GM13977 (cell line): ENCODE results near the gene GLIS2.

Experiments
- DNase-seq: peaks from one replicate; pipeline ENCODE4 v3.0.0; 2012; ENCODE audit warnings: low spot score
- CTCF ChIP-seq: IDR thresholded peaks from 2 replicates; pipeline ENCODE4 v1.5.1; 2012; ENCODE audit warnings: mild to moderate bottlenecking, control low read depth; ENCODE audit not compliant: insufficient read depth; ENCODE audit errors: extremely low read depth, missing control alignments
- in situ Hi-C: fragments of 300-500 bp; cut with MboI; formaldehyde crosslinking; loops from one replicate; pipeline ENCODE4 v1.12.0; 2022; ENCODE audit warnings: low sequenced_read_pairs, low pct_unique_long_range_greater_than_20kb, mixed read lengths, inconsistent platforms; ENCODE audit not compliant: unreplicated experiment

The GLIS2 gene

GRCh38 chr16:4319454-4320421, 3.9 kb downstream of the GLIS2 start:
- no peak for TF ChIP-seq CTCF
- DNase-seq = peak; percentile 81
- in situ Hi-C loops = no loop called here

GRCh38 chr16:4320571-4321137, 4.8 kb downstream of the GLIS2 start:
- TF ChIP-seq CTCF = no peak
- DNase-seq = no peak
- in situ Hi-C loops = no loop called here

- no peak for TF ChIP-seq CTCF
- in situ Hi-C loops = no loop called here
Observed at GRCh38 chr16:4321286-4322120, 5.6 kb downstream of the GLIS2 start.

GRCh38 chr16:4322121-4323052, 6.5 kb downstream of the GLIS2 start:
- in situ Hi-C loops = no loop called here
- DNase-seq = no peak
- no peak for TF ChIP-seq CTCF

More at GRCh38 chr16:4321286-4322120, 5.6 kb downstream of the GLIS2 start:
- no peak for DNase-seq

GRCh38 chr16:4323071-4323844, 7.4 kb downstream of the GLIS2 start:
- in situ Hi-C loops = no loop called here
- no peak for TF ChIP-seq CTCF
- DNase-seq = no peak
